Measurements from ENCODE around the gene TRIO.
"Not testable (repeated sequence)": the region's sequence is repeated elsewhere in the genome, so short reads cannot be mapped to it uniquely, and the experiment has no call there.

TRIO gene

DNA sequence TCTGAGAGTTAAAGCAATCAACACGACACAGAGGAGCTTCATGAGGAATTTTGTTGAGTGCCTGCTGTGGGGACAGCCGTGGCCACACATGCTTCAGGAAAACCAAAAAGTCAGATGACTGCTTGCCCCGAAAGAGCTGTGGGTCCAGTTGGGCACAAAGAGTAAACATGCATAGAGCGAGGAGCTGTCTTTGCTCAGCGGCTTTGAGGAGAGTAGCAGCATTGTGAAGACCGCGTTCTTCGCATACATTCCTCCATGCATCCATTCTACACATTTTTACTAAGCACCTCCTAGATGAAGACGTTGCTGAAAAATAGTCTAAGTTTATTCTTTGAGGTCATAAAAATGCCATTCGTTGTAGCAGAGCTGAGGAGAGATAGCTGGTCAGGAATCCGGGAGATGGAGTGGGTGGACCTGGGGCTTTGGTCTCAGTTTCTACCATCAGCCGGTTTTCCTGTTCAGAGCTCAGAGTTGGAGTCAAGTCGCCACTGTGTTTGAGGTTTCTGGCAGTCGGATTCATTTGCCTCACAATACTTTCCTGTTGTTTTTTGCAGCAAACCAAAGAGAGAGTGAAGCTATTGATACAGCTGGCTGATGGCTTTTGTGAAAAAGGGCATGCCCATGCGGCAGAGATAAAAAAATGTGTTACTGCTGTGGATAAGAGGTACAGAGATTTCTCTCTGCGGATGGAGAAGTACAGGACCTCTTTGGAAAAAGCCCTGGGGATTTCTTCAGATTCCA is 243.9 kb downstream of the TRIO start:
- Histone ChIP-seq H3K4me1 (no peaks in the 10 kb centered on the region), H3K36me3 (peaks cover 76 to 85% (median 84%) of the 10 kb centered on the region in 3 donors), H3K27me3 (no peaks in the 10 kb centered on the region), H3K4me3 (no peak overlapping the region), H3K27ac (no peak overlapping the region), H3K9me3 (no peaks in the 10 kb centered on the region)
- DNase-seq, result no peak
- intact Hi-C loops (cut with DNase I; ENCODE audit: low total_unique reads), result no loop called here
- TF ChIP-seq, protein P1, sequence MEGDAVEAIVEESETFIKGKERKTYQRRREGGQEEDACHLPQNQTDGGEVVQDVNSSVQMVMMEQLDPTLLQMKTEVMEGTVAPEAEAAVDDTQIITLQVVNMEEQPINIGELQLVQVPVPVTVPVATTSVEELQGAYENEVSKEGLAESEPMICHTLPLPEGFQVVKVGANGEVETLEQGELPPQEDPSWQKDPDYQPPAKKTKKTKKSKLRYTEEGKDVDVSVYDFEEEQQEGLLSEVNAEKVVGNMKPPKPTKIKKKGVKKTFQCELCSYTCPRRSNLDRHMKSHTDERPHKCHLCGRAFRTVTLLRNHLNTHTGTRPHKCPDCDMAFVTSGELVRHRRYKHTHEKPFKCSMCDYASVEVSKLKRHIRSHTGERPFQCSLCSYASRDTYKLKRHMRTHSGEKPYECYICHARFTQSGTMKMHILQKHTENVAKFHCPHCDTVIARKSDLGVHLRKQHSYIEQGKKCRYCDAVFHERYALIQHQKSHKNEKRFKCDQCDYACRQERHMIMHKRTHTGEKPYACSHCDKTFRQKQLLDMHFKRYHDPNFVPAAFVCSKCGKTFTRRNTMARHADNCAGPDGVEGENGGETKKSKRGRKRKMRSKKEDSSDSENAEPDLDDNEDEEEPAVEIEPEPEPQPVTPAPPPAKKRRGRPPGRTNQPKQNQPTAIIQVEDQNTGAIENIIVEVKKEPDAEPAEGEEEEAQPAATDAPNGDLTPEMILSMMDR (IDR thresholded peaks at IDR 0.05), result no peak

- TF ChIP-seq, protein P1 (IDR thresholded peaks at IDR 0.05), result no peak
- intact Hi-C loops (cut with DNase I; ENCODE audit: low total_unique reads), result no loop called here
- H3K36me3 ChIP-seq, result peaks cover 67 to 85% (median 84%) of the 10 kb centered on the region in 3 donors
Observed at GRCh38 chr5:14388741-14389140, 245.6 kb downstream of the TRIO start.

DNA sequence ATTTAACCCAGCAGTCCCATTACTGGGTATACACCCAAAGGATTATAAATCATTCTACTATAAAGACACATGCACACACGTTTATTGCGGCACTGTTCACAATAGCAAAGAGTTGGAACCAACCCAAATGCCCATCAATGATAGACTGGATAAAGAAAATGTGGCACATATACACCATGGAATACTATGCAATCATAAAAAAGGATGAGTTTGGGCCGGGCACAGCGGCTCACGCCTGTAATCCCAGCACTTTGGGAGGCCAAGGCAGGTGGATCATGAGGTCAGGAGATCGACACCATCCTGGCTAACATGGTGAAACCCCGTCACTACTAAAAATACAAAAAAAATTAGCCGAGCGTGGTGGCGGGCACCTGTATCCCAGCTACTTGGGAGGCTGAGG is 249.4 kb downstream of the TRIO start:
- peaks cover 0 to 11% (median 7%) of the 10 kb centered on the region in 4 donors for H3K4me1 ChIP-seq
- H3K27me3 ChIP-seq; H3K4me3 ChIP-seq; intact Hi-C loops (cut with DNase I; ENCODE audit: low total_unique reads); H3K27ac ChIP-seq; DNase-seq; H3K9me3 ChIP-seq: not testable (repeated sequence)
- H3K36me3 ChIP-seq, result peaks cover 75 to 88% (median 80%) of the 10 kb centered on the region in 3 donors

More at GRCh38 chr5:14388741-14389140, 245.6 kb downstream of the TRIO start:
- DNase-seq, result no peak
- Histone ChIP-seq H3K4me1 (no peaks in the 10 kb centered on the region), H3K9me3 (no peaks in the 10 kb centered on the region), H3K27ac (no peak overlapping the region), H3K27me3 (no peaks in the 10 kb centered on the region), H3K4me3 (no peak overlapping the region)

GRCh38 chr5:14394365-14394764 is 251.2 kb downstream of the TRIO start:
- no peak for DNase-seq
- Histone ChIP-seq H3K9me3 (no peaks in the 10 kb centered on the region), H3K4me1 (peaks cover 0 to 22% (median 14%) of the 10 kb centered on the region in 4 donors), H3K4me3 (no peak overlapping the region), H3K27me3 (no peaks in the 10 kb centered on the region), H3K27ac (no peak overlapping the region), H3K36me3 (peaks cover 59 to 70% (median 63%) of the 10 kb centered on the region in 3 donors)
- intact Hi-C loops (cut with DNase I; ENCODE audit: low total_unique reads), result no loop called here
- TF ChIP-seq, protein P1 (IDR thresholded peaks at IDR 0.05), result no peak

GRCh38 chr5:14395411-14395810 is 252.3 kb downstream of the TRIO start:
- H3K27ac ChIP-seq, result no peak overlapping the region
- TF ChIP-seq, protein P1 (IDR thresholded peaks at IDR 0.05), result no peak
- H3K4me3 ChIP-seq, result no peak overlapping the region
- H3K4me1 ChIP-seq, result peaks cover 0 to 22% (median 17%) of the 10 kb centered on the region in 4 donors
- H3K27me3 ChIP-seq, result no peaks in the 10 kb centered on the region
- peaks cover 49 to 59% (median 55%) of the 10 kb centered on the region in 3 donors for H3K36me3 ChIP-seq
- intact Hi-C loops (cut with DNase I; ENCODE audit: low total_unique reads), result no loop called here
- DNase-seq, result no peak
- no peaks in the 10 kb centered on the region for H3K9me3 ChIP-seq

GRCh38 chr5:14396066-14396465 is 252.9 kb downstream of the TRIO start:
- Histone ChIP-seq H3K36me3 (peaks cover 47 to 59% (median 52%) of the 10 kb centered on the region in 3 donors), H3K9me3 (no peaks in the 10 kb centered on the region), H3K27me3 (no peaks in the 10 kb centered on the region), H3K4me3 (no peak overlapping the region), H3K4me1 (peaks cover 0 to 22% (median 17%) of the 10 kb centered on the region in 4 donors), H3K27ac (no peak overlapping the region)
- DNase-seq, result no peak
- intact Hi-C loops (cut with DNase I; ENCODE audit: low total_unique reads), result no loop called here
- TF ChIP-seq, protein P1 (IDR thresholded peaks at IDR 0.05), result no peak
